DND-41 (cell line): ENCODE data around the gene GPR153.

ENCODE experiments used
- ATAC-seq: fragments of 200-7000 bp; cut with Tn5 transposase; 3 replicates; pipeline ENCODE4 v1.9.1; 2021; ENCODE audit warnings: low read depth; ENCODE audit not compliant: insufficient read depth
- DNase-seq: peaks from one replicate; pipeline ENCODE4 v3.0.0-alpha.2; 2020
- H2AFZ ChIP-seq: 2 replicates; pipeline ENCODE4 v1.6.0; 2012; ENCODE audit warnings: low read depth, low read length
- H3K27ac ChIP-seq: 2 replicates; pipeline ENCODE4 v1.5.1; 2012; ENCODE audit warnings: low read length, inconsistent platforms
- H3K27me3 ChIP-seq: fragments of 200-600 bp; sonication (generic); 2 replicates; pipeline ENCODE4 v1.6.0; 2012; ENCODE audit warnings: low read length, mild to moderate bottlenecking, inconsistent platforms; ENCODE audit not compliant: insufficient read depth, poor library complexity
- H3K36me3 ChIP-seq: 2 replicates; pipeline ENCODE4 v1.5.1; 2012; ENCODE audit warnings: low read length, inconsistent platforms; ENCODE audit not compliant: insufficient read depth
- H3K4me1 ChIP-seq: 2 replicates; pipeline ENCODE4 v1.5.1; 2012; ENCODE audit warnings: mild to moderate bottlenecking, low read length; ENCODE audit not compliant: insufficient read depth
- H3K4me2 ChIP-seq: 2 replicates; pipeline ENCODE4 v1.6.0; 2012; ENCODE audit warnings: mild to moderate bottlenecking, moderate library complexity, low read length, inconsistent platforms; ENCODE audit not compliant: insufficient read depth
- H3K4me3 ChIP-seq, 2 experiments: fragments of 200-600 bp in 1 of 2; shearing (Covaris generic) in 1 of 2; 2 replicates each; pipeline ENCODE4 v1.5.1; 2012 to 2016; ENCODE audit warnings: inconsistent platforms in 2 of 2, low read length in 2 of 2, mild to moderate bottlenecking in 2 of 2, low read depth in 1 of 2, moderate library complexity in 1 of 2
- H3K79me2 ChIP-seq: 2 replicates; pipeline ENCODE4 v1.6.0; 2012; ENCODE audit warnings: low read length, inconsistent platforms; ENCODE audit not compliant: insufficient read depth
- H3K9ac ChIP-seq: 2 replicates; pipeline ENCODE4 v1.6.0; 2012; ENCODE audit warnings: low read depth, mild to moderate bottlenecking, inconsistent platforms, low read length, moderate library complexity
- H3K9me3 ChIP-seq: 2 replicates; pipeline ENCODE4 v1.5.1; 2012; ENCODE audit warnings: low read length, moderate library complexity, mild to moderate bottlenecking, inconsistent platforms; ENCODE audit not compliant: insufficient read depth, severe bottlenecking
- H4K20me1 ChIP-seq: 2 replicates; pipeline ENCODE4 v1.6.0; 2012; ENCODE audit warnings: low read length; ENCODE audit not compliant: insufficient read depth
- EZH2 ChIP-seq: IDR thresholded peaks from 3 replicates; pipeline ENCODE4 v1.6.1; 2012; ENCODE audit warnings: borderline replicate concordance, low read depth, mild to moderate bottlenecking, moderate library complexity, low read length, inconsistent platforms; ENCODE audit not compliant: severe bottlenecking
- TF ChIP-seq, protein P1 (sequence below): IDR thresholded peaks from 2 replicates; pipeline ENCODE4 v1.5.1; 2012; ENCODE audit warnings: borderline replicate concordance, low read length, moderate library complexity, mild to moderate bottlenecking; ENCODE audit not compliant: poor library complexity, severe bottlenecking; ENCODE audit errors: extremely low read depth

The GPR153 gene

DNA sequence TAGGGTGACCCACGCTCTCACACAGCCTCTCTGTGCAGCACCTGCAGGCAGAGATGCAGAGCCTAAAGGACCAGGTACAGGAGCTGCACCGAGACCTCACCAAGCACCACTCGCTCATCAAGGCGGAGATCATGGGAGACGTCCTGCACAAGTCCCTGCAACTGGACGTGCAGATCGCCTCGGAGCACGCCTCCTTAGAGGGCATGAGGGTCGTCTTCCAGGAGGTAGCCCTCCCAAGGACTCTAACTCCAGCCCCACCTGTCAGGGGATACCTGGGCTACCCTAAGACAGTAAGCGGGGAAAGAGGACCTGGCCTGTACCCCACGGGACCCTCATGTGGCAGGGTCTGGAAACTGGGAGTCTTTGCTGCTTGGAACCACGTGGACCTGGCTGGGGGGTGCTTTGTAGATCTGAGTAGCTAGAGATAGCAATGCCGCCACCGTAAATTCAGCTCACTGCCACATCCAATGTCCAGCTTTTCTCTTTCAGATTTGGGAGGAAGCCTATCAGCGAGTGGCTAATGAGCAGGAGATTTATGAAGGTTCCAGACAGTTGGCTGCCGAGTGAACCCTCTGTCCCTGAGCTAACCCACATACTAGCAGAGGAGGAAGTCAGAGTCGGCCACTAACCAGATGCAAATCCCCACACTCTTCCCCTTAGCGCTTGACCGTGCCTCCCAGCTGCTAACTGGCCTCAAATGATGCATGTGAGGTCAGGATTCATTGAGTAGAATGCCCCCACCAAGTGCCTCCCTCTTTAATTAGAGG lies 48.5 kb downstream of the GPR153 start:
- no peaks in the 10 kb centered on the region for H3K36me3 ChIP-seq
- H3K4me3 ChIP-seq = no peak overlapping the region

DNA sequence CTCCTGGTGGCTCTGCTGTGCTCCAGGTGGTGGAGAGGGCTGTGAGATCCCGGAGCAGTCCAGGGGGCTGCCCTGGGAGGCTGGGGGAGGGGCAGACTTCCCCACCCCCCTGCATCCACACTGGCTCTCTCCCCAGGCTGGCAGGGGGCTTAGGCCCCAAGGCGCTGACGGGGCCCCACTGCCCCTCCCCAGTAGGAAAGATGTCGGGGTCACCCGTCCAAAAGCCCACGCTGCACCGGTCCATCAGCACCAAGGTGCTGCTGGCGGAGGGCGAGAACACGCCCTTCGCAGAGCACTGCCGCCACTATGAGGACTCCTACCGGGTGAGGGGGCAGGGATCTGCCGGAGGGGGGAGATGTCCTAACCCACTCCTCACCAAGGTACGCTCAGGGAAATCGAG lies 49.2 kb downstream of the GPR153 start:
- Histone ChIP-seq H3K27me3 (no peaks in the 10 kb centered on the region), H3K27ac (no peak overlapping the region), H3K9me3 (no peaks in the 10 kb centered on the region), H3K4me2 (no peak overlapping the region), H3K79me2 (no peaks in the 10 kb centered on the region), H4K20me1 (peaks cover 4% of the 10 kb centered on the region), H3K4me1 (no peaks in the 10 kb centered on the region), H3K9ac (no peak overlapping the region), H3K36me3 (no peaks in the 10 kb centered on the region), H2AFZ (no peak overlapping the region), H3K4me3 (no peak overlapping the region)
- DNase-seq = no peak
- ATAC-seq = no peak
- no peak for TF ChIP-seq EZH2
- TF ChIP-seq, protein P1, sequence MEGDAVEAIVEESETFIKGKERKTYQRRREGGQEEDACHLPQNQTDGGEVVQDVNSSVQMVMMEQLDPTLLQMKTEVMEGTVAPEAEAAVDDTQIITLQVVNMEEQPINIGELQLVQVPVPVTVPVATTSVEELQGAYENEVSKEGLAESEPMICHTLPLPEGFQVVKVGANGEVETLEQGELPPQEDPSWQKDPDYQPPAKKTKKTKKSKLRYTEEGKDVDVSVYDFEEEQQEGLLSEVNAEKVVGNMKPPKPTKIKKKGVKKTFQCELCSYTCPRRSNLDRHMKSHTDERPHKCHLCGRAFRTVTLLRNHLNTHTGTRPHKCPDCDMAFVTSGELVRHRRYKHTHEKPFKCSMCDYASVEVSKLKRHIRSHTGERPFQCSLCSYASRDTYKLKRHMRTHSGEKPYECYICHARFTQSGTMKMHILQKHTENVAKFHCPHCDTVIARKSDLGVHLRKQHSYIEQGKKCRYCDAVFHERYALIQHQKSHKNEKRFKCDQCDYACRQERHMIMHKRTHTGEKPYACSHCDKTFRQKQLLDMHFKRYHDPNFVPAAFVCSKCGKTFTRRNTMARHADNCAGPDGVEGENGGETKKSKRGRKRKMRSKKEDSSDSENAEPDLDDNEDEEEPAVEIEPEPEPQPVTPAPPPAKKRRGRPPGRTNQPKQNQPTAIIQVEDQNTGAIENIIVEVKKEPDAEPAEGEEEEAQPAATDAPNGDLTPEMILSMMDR = no peak

More for the DNA sequence above, 48.5 kb downstream of the GPR153 start:
- Histone ChIP-seq H3K4me2 (no peak overlapping the region), H4K20me1 (peaks cover 4% of the 10 kb centered on the region), H2AFZ (no peak overlapping the region), H3K79me2 (no peaks in the 10 kb centered on the region), H3K9ac (no peak overlapping the region), H3K9me3 (no peaks in the 10 kb centered on the region), H3K27ac (no peak overlapping the region), H3K27me3 (no peaks in the 10 kb centered on the region), H3K4me1 (no peaks in the 10 kb centered on the region)
- DNase-seq = no peak
- no peak for ATAC-seq
- TF ChIP-seq EZH2 = no peak
- TF ChIP-seq, protein P1 = no peak

DNA sequence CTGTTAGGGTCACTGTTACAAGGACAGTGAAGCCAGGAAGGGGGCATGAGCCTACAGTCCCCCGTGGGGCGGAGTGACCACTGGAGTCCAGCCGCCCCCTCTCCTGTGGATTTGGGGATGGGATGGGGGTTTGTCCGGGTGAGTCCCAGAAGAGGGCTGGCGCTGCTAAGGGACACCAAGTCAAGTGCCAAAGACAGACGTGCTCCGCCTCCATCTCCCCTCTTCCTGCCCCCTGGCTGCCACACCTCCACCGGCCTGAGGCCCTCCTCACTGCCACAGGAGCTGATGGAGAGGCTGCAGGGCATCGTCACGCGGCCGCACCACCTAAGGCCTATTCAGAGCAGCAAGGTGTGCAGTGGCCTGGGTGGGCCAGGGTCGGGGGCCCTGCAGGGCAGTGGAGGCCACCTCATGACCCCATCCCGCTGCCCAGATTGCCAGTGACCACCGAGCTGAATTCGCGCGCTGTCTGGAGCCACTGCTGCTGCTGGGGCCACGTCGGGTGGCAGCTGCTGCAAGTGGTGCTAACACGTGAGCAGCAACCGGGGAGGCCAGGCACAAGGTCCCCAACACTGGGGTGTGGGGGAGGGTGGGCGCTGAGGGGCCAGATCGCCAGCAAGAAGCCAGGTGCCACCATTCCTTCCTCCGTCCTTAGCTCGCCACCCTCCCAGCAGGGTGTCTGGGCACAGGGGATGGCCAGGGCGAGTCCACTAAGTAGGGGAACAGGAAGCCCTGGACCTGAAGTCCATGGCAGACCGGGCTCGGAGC lies 50.1 kb downstream of the GPR153 start:
- no peak overlapping the region for H3K4me2 ChIP-seq
- no peaks in the 10 kb centered on the region for H3K79me2 ChIP-seq
- ATAC-seq (no peak), DNase-seq (no peak)
- H3K27me3 ChIP-seq = no peaks in the 10 kb centered on the region
- no peaks in the 10 kb centered on the region for H3K9me3 ChIP-seq
- H4K20me1 ChIP-seq = peaks cover 4% of the 10 kb centered on the region
- H3K36me3 ChIP-seq = no peaks in the 10 kb centered on the region
- TF ChIP-seq EZH2 = no peak
- TF ChIP-seq, protein P1 = no peak
- no peak overlapping the region for H3K27ac ChIP-seq
- no peak overlapping the region for H3K4me3 ChIP-seq
- H3K9ac ChIP-seq = no peak overlapping the region
- H2AFZ ChIP-seq = no peak overlapping the region
- no peaks in the 10 kb centered on the region for H3K4me1 ChIP-seq
